ENCODE data around the gene MMP20.

GRCh38 chr11:102639656-102640055 lies 14.5 kb upstream of the MMP20 start:
- TF ChIP-seq CTCF (IDR thresholded peaks at IDR 0.05) (no peak), TCF7L2 (IDR thresholded peaks at IDR 0.05; ENCODE audit: low read depth, low read length) (no peak)
